HepG2 (cell line): ENCODE results near the gene RELB. TPM values are rescaled to one million over a fixed set of nuclear protein-coding genes. Genes with fewer than 3 reads are reported as not detected.

Experiments
- AKNA ChIP-seq: sonication (generic); formaldehyde crosslinking; IDR thresholded peaks from 2 replicates; pipeline ENCODE4 v1.4.0; 2020; ENCODE audit warnings: missing genetic modification reagents, borderline replicate concordance
- ARID5B ChIP-seq: IDR thresholded peaks from 2 replicates; pipeline ENCODE4 v1.4.0; 2020; ENCODE audit warnings: mild to moderate bottlenecking, missing genetic modification reagents
- ARNTL ChIP-seq: sonication (generic); formaldehyde crosslinking; IDR thresholded peaks from 2 replicates; pipeline ENCODE4 v1.4.0; 2020; ENCODE audit warnings: mild to moderate bottlenecking, missing genetic modification reagents
- FOSL2 ChIP-seq: sonication (generic); formaldehyde crosslinking; IDR thresholded peaks from 2 replicates; pipeline ENCODE4 v1.4.0; 2020; ENCODE audit warnings: missing genetic modification reagents
- IRF9 ChIP-seq: sonication (generic); formaldehyde crosslinking; IDR thresholded peaks from 2 replicates; pipeline ENCODE4 v1.8.0; 2022; ENCODE audit warnings: missing genetic modification reagents, mild to moderate bottlenecking, borderline replicate concordance
- KMT2B ChIP-seq: IDR thresholded peaks from 2 replicates; pipeline ENCODE4 v1.6.1; 2016; ENCODE audit warnings: missing genetic modification reagents, missing compliant biosample characterization
- PHF20 ChIP-seq: sonication (generic); formaldehyde crosslinking; IDR thresholded peaks from 2 replicates; pipeline ENCODE4 v1.5.0; 2020; ENCODE audit warnings: mild to moderate bottlenecking, missing genetic modification reagents
- RAD21 ChIP-seq: fragments of 450-650 bp; formaldehyde crosslinking; IDR thresholded peaks from 2 replicates; pipeline ENCODE4 v1.5.0; 2020; ENCODE audit warnings: mild to moderate bottlenecking
- STAG1 ChIP-seq: sonication (generic); formaldehyde crosslinking; IDR thresholded peaks from 2 replicates; pipeline ENCODE4 v1.4.0; 2020; ENCODE audit warnings: missing genetic modification reagents
- ZBTB1 ChIP-seq: sonication (generic); formaldehyde crosslinking; IDR thresholded peaks from 2 replicates; pipeline ENCODE4 v1.4.0; 2020; ENCODE audit warnings: missing genetic modification reagents, borderline replicate concordance
- ZFP62 ChIP-seq: sonication (generic); formaldehyde crosslinking; IDR thresholded peaks from 2 replicates; pipeline ENCODE4 v1.4.0; 2020; ENCODE audit warnings: missing genetic modification reagents
- ZMYM2 ChIP-seq: sonication (generic); formaldehyde crosslinking; IDR thresholded peaks from 2 replicates; pipeline ENCODE4 v1.8.0; 2022; ENCODE audit warnings: mild to moderate bottlenecking, missing genetic modification reagents
- ZNF224 ChIP-seq: sonication (generic); formaldehyde crosslinking; IDR thresholded peaks from 2 replicates; pipeline ENCODE4 v1.5.0; 2020; ENCODE audit warnings: mild to moderate bottlenecking, missing genetic modification reagents
- ZNF280B ChIP-seq: sonication (generic); formaldehyde crosslinking; IDR thresholded peaks from 2 replicates; pipeline ENCODE4 v1.5.0; 2020; ENCODE audit warnings: missing genetic modification reagents, mild to moderate bottlenecking, borderline replicate concordance
- ZNF543 ChIP-seq: sonication (generic); formaldehyde crosslinking; IDR thresholded peaks from 2 replicates; pipeline ENCODE4 v1.4.0; 2020; ENCODE audit warnings: mild to moderate bottlenecking, missing genetic modification reagents
- ZNF558 ChIP-seq: sonication (generic); formaldehyde crosslinking; IDR thresholded peaks from 2 replicates; pipeline ENCODE4 v1.9.0; 2022; ENCODE audit warnings: mild to moderate bottlenecking, missing genetic modification reagents, borderline replicate concordance
- ZNF883 ChIP-seq: sonication (generic); formaldehyde crosslinking; IDR thresholded peaks from 2 replicates; pipeline ENCODE4 v1.5.1; 2020; ENCODE audit warnings: mild to moderate bottlenecking, missing genetic modification reagents; ENCODE audit errors: not compliant biosample characterization
- polyA plus RNA-seq, 8 experiments: library from polyadenylated mRNA; depleted of rRNA in 3 of 8; stranded (reverse) in 7 of 8; unstranded in 1 of 8; fragments of >200 nt; fragmentation: Illumina TruSeq in 4 of 8; extraction: Trizol in 4 of 8; gene quantifications; 2 replicates each; pipeline versions ENCODE4 v1.2.1 to v1.2.3, GENCODE V29; 2011 to 2016; ENCODE audit warnings: low read depth in 4 of 8, missing spikeins in 1 of 8, mixed read lengths in 1 of 8; ENCODE audit not compliant: insufficient read depth in 1 of 8
- total RNA-seq, 5 experiments: library from RNA; depleted of rRNA; stranded (reverse); fragments of >200 nt; fragmentation: Illumina TruSeq; extraction: Trizol; gene quantifications; 2 replicates each; pipeline ENCODE4 v1.2.3, GENCODE V29; 2016; ENCODE audit warnings: low read depth in 1 of 5

Gene RELB
- total and polyA plus RNA-seq, 2 of the 13 experiments (the other 11 are each of a cell fraction or from before 2014, with no cell fraction given) = 1.9 to 3.5 TPM

DNA sequence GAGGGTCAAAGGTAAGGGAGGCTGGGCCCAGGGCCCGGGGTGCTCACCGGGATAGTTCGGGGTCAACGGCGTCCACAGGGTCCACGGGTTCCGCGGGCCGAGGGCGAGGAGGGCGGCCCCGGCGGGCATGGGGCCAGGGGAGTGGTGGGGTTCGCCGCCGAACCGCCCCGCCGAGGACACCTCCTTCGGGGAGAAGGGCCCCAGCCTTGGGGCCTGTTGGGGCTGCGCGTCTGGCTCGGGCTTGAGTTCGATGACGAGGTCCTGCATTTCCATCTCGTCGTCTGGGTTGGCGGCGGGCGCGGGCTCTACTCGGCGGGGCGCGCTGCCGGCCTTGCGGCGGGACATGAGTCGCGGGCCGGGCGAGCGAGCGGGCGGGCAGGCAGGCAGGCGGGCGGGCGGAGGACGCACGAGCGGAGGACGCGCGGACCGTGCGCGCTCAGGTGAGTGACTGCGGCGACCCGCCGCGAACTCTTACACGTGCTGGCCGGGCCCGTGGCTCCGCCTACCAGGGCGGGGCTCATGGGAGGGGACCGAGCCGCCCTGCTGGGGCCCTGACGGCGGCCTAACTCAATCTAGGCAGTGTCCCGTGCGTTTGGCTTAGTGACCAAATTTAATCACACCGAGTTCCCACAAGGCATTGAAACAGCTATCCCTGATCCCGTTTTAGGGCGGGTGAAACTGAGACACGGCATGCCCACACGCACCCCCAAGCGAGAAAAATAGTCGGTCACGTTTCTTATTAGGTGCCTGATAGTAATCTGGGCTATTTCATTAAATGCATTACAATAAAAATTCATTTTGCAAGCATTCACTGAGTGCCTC lies 75.0 kb downstream of the RELB start, which contains the start of gene ZNF296 (continued):
- no peak for TF ChIP-seq AKNA (CRISPR knock-in tag)
- TF ChIP-seq ZNF558 = peak; percentile 90; the same call in 1 of the 2 replicates
- TF ChIP-seq ZFP62 (CRISPR knock-in tag) = no peak
- TF ChIP-seq STAG1 = no peak
- no peak for TF ChIP-seq ZNF883 (CRISPR knock-in tag)
- TF ChIP-seq ARID5B = peak; percentile 61
- TF ChIP-seq ZMYM2 (CRISPR knock-in tag) = no peak
- TF ChIP-seq FOSL2 (CRISPR knock-in tag) = 0 out of 2 replicates have a peak, but pooled peaks have one; percentile 14
- 0 out of 2 replicates have a peak, but pooled peaks have one; percentile 42 for TF ChIP-seq ZNF224 (CRISPR knock-in tag)
- peak; percentile 25; the same call in 1 of the 2 replicates for TF ChIP-seq KMT2B (CRISPR knock-in tag)
- TF ChIP-seq ZNF280B (CRISPR knock-in tag) = no peak
- peak; percentile 51 for TF ChIP-seq PHF20 (CRISPR knock-in tag)
- peak; percentile 25; the same call in 1 of the 2 replicates for TF ChIP-seq IRF9 (CRISPR knock-in tag)
- TF ChIP-seq RAD21 = 0 out of 2 replicates have a peak, but pooled peaks have one; percentile 43
- no peak for TF ChIP-seq ZBTB1 (CRISPR knock-in tag)
- TF ChIP-seq ZNF543 = no peak
- TF ChIP-seq ARNTL (CRISPR knock-in tag) = peak; percentile 84; the same call in 1 of the 2 replicates
